GM19023 (cell line): Measurements from ENCODE around the gene FHL1.
"Not testable (repeated sequence)": the region's sequence is repeated elsewhere in the genome, so short reads cannot be mapped to it uniquely, and the experiment has no call there.

Source experiments
- ATAC-seq: cut with Tn5 transposase; IDR thresholded peaks from one replicate; pipeline ENCODE4 v1.9.1; 2021; ENCODE audit warnings: mild to moderate bottlenecking, moderate library complexity; ENCODE audit not compliant: unreplicated experiment

FHL1 gene

GRCh38 chrX:136146614-136147314, 569 bp upstream of the FHL1 start:
- no peak for ATAC-seq

DNA sequence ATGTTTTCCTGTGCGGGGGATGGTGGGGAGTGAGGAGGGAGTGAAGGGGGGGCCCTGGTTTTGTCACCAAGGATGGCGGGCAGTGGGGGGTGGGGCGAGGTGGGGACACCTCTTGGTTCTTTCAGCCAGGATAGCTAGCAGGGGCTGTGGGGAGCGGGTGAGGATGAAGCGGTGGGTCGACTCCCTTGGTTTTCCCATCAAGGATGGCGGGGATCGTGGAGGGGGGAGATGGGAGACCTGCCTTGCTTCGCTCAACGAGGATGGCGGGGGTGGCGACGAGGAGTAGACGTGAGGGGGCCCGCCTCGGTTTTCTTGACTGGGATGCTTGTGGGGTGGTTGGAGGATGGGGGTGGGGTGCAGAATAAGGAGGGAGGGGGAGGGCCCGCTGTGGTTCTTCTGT, 643 bp downstream of the FHL1 start:
- ATAC-seq, result no peak

DNA sequence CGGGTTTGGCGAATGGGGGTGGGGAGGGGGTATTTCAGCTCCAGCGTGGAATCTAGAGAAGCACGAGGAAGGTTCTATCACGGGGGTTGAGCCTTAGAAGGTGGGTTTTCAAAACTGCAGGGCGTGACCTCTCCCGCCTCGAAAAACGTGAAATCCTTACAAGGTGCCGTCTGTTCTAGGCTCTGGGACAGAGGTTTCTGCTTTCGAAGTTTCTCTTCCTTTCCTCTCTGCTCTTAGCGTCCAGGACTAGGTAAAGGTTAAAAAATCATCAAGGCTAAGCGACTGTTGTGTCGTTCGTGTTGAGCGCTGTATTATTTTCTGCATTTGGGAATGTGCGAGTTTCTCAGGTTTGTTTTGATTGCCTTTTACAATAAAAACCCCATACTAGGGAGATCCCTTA, 1.1 kb downstream of the FHL1 start:
- no peak for ATAC-seq

- ATAC-seq, result no peak
These were observed 7.7 kb downstream of the FHL1 start for GRCh38 chrX:136154998-136155397.

GRCh38 chrX:136156560-136157117, 9.3 kb downstream of the FHL1 start:
- no peak for ATAC-seq

- no peak for ATAC-seq
These were observed 9.9 kb downstream of the FHL1 start for GRCh38 chrX:136157187-136157586.

DNA sequence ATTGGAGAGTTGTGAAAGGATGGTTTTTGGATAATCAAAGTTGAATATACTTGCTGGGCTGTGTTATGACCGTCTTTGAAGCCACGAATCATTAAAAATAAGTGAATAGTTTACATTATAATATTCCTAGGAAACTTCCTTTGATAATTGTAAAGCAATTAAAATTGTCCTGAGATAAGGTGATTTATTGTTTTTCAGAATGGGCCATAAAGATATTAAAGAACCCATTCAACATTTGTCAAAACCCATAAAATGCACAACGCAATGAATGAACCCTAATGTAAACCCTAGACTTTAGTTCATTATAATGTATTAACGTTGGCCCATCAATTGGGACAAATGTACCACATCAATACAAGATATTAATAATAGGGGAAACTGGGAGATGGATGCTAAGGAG, 11.4 kb downstream of the FHL1 start:
- ATAC-seq, result no peak

DNA sequence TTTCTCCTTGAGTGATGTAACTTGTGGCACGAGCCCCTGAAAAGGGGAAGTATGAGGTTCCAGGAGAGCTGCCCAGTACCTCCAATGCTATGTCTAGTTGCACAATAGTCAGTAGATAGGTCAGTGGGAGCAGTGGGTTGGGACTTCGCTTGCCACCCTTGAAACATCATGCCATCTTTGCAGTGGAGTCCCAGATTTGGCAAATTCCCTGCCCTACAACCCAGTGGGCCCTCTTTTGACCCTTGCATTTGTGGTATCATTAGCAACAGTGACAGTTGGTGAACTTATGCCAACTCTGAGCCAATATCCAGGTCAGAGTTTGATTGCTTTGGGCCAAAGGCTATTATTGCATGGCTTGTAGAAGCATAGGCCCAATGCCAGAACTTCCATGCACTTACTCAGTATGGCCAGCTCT, 12.3 kb downstream of the FHL1 start:
- no peak for ATAC-seq

GRCh38 chrX:136162827-136163570, 15.7 kb downstream of the FHL1 start:
- ATAC-seq, result no peak

DNA sequence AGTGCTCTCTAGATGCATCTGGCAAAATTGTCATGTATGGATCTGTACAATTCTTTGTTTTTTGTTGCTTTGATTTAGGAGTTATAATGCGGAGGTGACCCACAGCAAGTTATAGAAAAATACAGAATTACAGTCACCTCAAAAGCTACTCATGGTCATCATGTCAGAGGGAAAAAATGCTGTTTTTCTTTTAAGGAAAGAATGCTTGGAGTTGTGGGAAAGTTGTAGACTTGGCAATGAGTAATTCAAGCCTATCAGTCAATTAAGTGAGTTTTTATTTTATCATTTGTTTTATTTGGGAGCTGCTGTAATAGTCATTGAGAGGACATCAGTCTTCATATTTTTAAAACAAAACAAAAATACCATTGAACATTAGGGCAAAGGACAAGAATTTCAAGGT, 16.4 kb downstream of the FHL1 start:
- no peak for ATAC-seq

DNA sequence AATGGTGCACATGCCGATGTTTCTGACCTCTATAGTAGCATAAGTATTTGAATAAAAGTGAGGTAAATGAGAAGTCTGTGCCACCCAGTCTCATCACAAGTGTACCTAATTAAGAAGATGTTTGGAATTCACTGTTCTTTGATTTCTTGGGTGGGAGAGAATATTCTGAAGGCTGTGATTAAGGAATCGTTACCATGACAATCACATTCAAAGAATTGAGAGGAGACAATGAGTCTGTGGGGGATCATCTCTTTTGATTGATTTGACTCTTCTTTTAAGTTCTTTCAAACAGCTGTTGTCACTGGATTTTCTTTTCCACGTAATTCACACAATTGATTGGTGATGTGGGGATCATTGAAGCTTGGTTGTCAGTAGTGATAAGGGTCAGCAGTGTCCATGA, 18.1 kb downstream of the FHL1 start:
- no peak for ATAC-seq

- no peak for ATAC-seq
These were observed 19.0 kb downstream of the FHL1 start for GRCh38 chrX:136166221-136166855.

DNA sequence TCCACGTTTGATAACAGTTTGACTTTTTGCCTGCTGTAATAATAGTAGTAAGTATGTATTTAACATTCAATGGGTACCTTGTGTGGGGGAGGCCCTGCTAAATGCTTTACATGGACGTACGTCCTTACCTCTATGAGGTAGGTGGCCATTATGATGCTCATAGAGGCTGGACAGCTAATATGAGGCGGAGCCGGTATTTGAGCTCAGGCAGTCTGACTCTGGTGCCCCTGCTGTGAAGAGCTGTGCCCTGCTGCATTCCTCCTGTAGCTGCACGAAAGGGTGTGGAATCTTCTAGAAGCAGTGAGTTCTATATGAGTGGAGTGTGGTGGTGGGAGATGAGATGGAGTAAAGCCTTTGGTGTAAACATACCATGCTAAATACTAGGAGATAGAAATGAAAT, 20.7 kb downstream of the FHL1 start:
- ATAC-seq, result not testable (repeated sequence)

DNA sequence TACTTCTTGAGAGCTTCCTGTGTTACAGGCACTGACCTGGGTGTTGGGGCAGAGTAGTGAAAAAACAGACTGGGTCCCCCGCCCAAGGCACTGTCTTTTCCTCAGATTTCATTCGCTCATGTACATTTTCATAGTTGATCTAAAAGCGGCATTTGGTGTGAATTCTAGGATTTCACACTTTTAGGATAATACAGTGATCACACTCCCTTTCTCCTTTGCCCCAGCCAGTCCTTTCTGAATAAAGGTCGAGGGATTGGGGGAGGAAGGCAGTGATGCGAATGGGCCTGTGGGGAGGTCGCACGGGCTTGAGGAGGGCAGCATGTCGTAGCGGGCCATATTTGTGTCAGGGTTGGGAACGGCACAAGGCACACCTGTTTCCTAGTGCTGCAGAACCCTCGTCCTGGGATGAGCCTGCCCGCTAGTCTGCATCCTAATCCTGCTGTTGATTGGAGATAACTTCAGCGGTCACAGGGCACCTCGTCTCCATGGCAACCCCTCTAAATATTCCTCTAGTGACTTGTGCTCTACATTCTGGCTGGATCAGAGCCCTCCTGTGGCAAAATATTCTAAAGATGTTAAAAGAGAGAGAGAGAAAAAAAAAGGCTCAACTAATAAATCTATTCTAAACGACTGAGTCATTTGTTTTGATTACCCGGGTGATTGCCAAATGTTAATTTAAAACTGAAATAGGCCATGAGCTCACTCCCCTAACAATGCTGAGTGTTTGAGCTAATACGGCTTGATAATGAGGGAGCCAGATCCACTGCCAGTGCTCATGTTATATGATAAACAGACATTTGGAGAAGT, 21.8 kb downstream of the FHL1 start:
- ATAC-seq, result no peak

DNA sequence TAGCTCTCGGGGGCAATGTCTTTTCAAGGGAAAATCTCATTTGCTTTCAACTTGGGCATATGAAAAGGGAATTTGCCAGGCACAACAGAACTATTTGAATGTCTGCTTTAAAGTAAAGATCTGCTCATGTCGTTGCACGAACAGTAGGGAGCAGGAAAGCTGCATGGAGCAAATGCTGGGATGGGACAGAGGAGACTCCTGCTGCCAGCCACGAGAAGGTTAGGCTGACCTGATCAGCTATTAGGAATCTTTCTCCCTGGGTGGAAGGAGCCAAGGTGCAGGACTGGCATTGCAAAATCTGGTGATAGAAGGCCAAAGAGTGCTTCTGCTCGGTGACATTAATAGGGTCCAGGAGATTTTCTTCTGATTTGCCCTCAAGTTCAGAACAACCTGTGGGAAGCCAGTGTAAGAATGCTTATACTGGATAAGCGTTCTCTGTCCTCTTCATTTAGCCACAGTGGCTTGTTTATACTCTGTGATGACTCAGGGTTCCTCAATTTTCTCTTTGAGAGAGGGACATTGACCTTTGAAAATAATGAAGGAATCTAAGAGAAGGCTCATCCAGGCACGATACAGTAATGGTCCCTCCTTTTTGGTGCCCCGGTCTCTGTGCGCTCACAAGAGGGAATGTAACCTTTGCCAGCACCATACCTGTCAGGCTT, 22.9 kb downstream of the FHL1 start:
- ATAC-seq, result no peak

DNA sequence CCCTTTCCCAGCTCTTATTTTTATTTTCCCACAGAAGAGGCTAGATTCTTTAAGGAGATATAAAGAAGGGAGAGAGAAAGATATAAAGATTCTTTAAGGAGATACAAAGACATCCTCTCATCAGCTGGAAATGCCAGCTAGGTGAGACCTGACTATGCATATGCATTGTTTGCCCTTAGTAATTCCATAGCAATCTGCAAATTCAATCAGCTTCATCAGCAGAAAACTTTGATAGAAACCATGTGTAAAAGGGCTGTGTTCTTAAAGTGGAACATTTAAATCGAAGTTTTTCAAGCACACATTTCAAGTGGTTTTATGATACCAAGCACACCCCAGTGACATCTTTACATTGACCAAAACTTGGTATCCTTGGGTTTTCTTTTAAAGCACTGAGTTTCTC, 24.1 kb downstream of the FHL1 start:
- no peak for ATAC-seq

DNA sequence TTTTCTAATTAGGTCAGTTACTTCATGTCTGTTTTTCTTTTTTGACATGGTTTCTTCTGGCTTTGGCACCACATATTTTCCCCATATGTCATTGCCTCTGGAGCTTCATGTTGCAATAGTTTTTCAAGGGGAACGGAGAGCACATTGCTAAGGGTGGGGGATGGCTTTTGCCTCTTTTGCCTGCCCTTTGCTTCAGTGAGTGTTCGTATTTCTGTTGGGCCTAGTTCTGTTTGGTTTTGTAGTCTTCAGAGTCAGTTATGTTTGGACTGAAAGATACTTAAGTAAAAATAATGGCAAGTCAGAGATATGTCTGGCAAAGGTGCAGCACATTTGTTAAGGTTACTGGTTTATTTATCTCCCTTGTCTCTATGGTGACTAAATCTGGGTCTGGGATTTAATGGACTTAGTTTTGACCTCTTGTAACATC, 29.1 kb downstream of the FHL1 start:
- no peak for ATAC-seq

DNA sequence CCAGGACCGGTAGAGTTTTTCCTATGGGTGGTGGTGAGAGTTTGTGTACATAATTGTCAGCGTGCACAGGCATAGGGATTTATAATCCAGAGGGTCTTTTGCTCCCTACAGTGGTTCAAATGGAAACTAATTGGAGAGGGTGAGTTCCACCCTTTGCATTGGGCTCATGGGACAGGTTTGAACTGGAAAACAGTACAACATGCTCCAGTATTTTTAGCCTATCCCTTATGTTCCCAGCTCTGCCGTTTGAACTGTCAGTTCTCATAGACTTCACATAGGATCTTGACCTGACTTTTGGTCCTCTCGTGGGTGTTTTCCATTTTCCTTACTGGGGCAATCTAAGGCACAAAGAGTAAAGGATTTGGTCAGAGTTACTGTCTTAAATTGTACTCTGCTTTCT, 31.8 kb downstream of the FHL1 start:
- no peak for ATAC-seq

DNA sequence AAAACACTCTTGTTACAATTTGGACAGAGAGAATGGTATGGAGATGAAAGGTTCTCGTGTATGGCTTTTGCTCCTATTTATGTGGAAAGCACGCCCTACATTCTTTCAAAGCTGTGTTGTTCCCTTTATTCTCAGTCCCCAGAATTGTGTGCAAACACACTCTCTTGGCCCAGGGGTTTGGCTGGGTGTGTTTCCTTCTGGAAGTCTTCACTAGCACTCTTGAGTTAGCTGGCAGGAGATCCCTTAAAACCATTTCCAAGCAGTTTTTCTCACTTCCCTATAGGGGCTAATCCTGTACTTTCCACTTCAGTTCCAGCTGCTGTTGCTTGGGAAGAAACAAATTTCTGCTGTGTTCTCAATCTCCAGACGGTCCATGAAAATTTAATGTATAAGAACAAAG, 35.1 kb downstream of the FHL1 start:
- no peak for ATAC-seq

- ATAC-seq, result no peak
These were observed 35.8 kb downstream of the FHL1 start for GRCh38 chrX:136183172-136183571.
